HEK293 (cell line): ENCODE results near the gene ADAMTS12.

Experiments used
- CTCF ChIA-PET: fragments of 350-600 bp; formaldehyde crosslinking; extraction: SDS; loops from one replicate; lab custom pipeline; 2021; ENCODE audit warnings: antibody characterized with exemption; lab: Yijun Ruan, JAX
- POLR2A ChIA-PET: fragments of 300-600 bp; formaldehyde crosslinking; extraction: SDS; loops from one replicate; lab custom pipeline; 2020; ENCODE audit warnings: antibody characterized with exemption, inconsistent platforms; lab: Yijun Ruan, JAX
- H3K27ac ChIP-seq: fragments of 200-500 bp; sonication (Bioruptor generic); 2 replicates; pipeline ENCODE4 v1.5.1; 2014; ENCODE audit warnings: low read depth, low read length, control low read depth, inconsistent platforms; ENCODE audit errors: extremely low read depth
- H3K36me3 ChIP-seq, 2 experiments: fragments of 200-500 bp in 1 of 2; sonication (Bioruptor generic) in 1 of 2; 1 replicate in 1 of 2; 2 replicates in 1 of 2; pipeline ENCODE4 v1.5.1; 2014 to 2017; ENCODE audit warnings: inconsistent platforms in 2 of 2, low read length in 2 of 2; ENCODE audit not compliant: control insufficient read depth in 2 of 2, insufficient read depth in 1 of 2
- H3K4me1 ChIP-seq: fragments of 200-500 bp; sonication (Bioruptor generic); 2 replicates; pipeline ENCODE4 v1.5.1; 2014; ENCODE audit warnings: mild to moderate bottlenecking, low read length, inconsistent platforms; ENCODE audit not compliant: control insufficient read depth, insufficient read depth
- H3K4me3 ChIP-seq: 2 replicates; pipeline ENCODE4 v1.5.1; 2011; ENCODE audit warnings: low read depth, mild to moderate bottlenecking, control low read depth, low read length, moderate library complexity
- H3K9me3 ChIP-seq: fragments of 200-500 bp; sonication (Bioruptor generic); 2 replicates; pipeline ENCODE4 v1.5.1; 2014; ENCODE audit warnings: low read depth, low read length, inconsistent platforms; ENCODE audit not compliant: control insufficient read depth, insufficient read depth
- MZF1 ChIP-seq: fragments of 450-650 bp; formaldehyde crosslinking; IDR thresholded peaks from 2 replicates; pipeline ENCODE4 v1.5.1; 2017; ENCODE audit warnings: missing biosample characterization, missing genetic modification characterization, borderline replicate concordance
- PRDM1 ChIP-seq: fragments of 450-650 bp; formaldehyde crosslinking; IDR thresholded peaks from 2 replicates; pipeline ENCODE4; 2016; ENCODE audit warnings: missing biosample characterization, missing genetic modification characterization
- PRDM6 ChIP-seq: fragments of 450-650 bp; formaldehyde crosslinking; IDR thresholded peaks from 2 replicates; pipeline ENCODE4 v1.5.1; 2017; ENCODE audit warnings: missing biosample characterization, missing genetic modification characterization
- RBAK ChIP-seq: fragments of 450-650 bp; formaldehyde crosslinking; IDR thresholded peaks from 2 replicates; pipeline ENCODE4 v1.5.1; 2016; ENCODE audit warnings: missing biosample characterization, missing genetic modification characterization
- SP7 ChIP-seq: fragments of 450-650 bp; formaldehyde crosslinking; IDR thresholded peaks from 2 replicates; pipeline ENCODE4 v1.5.1; 2016; ENCODE audit warnings: missing biosample characterization, missing genetic modification characterization
- ZNF132 ChIP-seq: fragments of 450-650 bp; formaldehyde crosslinking; IDR thresholded peaks from 2 replicates; pipeline ENCODE4 v1.5.1; 2017; ENCODE audit warnings: missing biosample characterization, missing genetic modification characterization, borderline replicate concordance
- ZNF140 ChIP-seq: fragments of 450-650 bp; formaldehyde crosslinking; IDR thresholded peaks from 2 replicates; pipeline ENCODE4 v1.5.1; 2016; ENCODE audit warnings: missing biosample characterization, missing genetic modification characterization
- ZNF148 ChIP-seq: fragments of 450-650 bp; formaldehyde crosslinking; IDR thresholded peaks from 2 replicates; pipeline ENCODE4 v1.5.0; 2017; ENCODE audit warnings: missing biosample characterization, missing genetic modification characterization, borderline replicate concordance
- ZNF18 ChIP-seq: fragments of 450-650 bp; formaldehyde crosslinking; IDR thresholded peaks from 2 replicates; pipeline ENCODE4 v1.5.1; 2016; ENCODE audit warnings: missing biosample characterization, missing genetic modification characterization
- ZNF184 ChIP-seq: fragments of 450-650 bp; IDR thresholded peaks from 2 replicates; pipeline ENCODE4 v1.5.1; 2018; ENCODE audit warnings: missing biosample characterization, mild to moderate bottlenecking, missing genetic modification characterization
- ZNF214 ChIP-seq: fragments of 450-650 bp; formaldehyde crosslinking; IDR thresholded peaks from 2 replicates; pipeline ENCODE4 v1.5.1; 2017; ENCODE audit warnings: missing biosample characterization, mild to moderate bottlenecking, missing genetic modification characterization, borderline replicate concordance
- ZNF335 ChIP-seq: fragments of 450-650 bp; formaldehyde crosslinking; conservative IDR thresholded peaks from 2 replicates; pipeline ENCODE4 v1.5.1; 2016; ENCODE audit warnings: missing biosample characterization, missing genetic modification characterization
- ZNF366 ChIP-seq: fragments of 450-650 bp; formaldehyde crosslinking; conservative IDR thresholded peaks from 2 replicates; pipeline ENCODE4 v1.5.1; 2016; ENCODE audit warnings: missing biosample characterization, missing genetic modification characterization
- ZNF555 ChIP-seq: fragments of 450-650 bp; formaldehyde crosslinking; conservative IDR thresholded peaks from 2 replicates; pipeline ENCODE4 v1.5.1; 2017; ENCODE audit warnings: missing biosample characterization, mild to moderate bottlenecking, missing genetic modification characterization, inconsistent platforms
- ZNF561 ChIP-seq: fragments of 450-650 bp; IDR thresholded peaks from 2 replicates; pipeline ENCODE4 v1.5.1; 2018; ENCODE audit warnings: missing biosample characterization, missing genetic modification characterization, borderline replicate concordance
- ZNF610 ChIP-seq: fragments of 450-650 bp; formaldehyde crosslinking; IDR thresholded peaks from 2 replicates; pipeline ENCODE4 v1.5.1; 2016; ENCODE audit warnings: missing biosample characterization, missing genetic modification characterization, borderline replicate concordance
- ZNF654 ChIP-seq: fragments of 450-650 bp; formaldehyde crosslinking; IDR thresholded peaks from 2 replicates; pipeline ENCODE4 v1.5.1; 2016; ENCODE audit warnings: low read depth, missing biosample characterization, missing genetic modification characterization
- ZNF701 ChIP-seq: fragments of 450-650 bp; formaldehyde crosslinking; IDR thresholded peaks from 2 replicates; pipeline ENCODE4 v1.5.1; 2016; ENCODE audit warnings: missing biosample characterization, missing genetic modification characterization
- ZNF791 ChIP-seq: fragments of 450-650 bp; formaldehyde crosslinking; IDR thresholded peaks from 2 replicates; pipeline ENCODE4 v1.5.1; 2016; ENCODE audit warnings: missing biosample characterization, missing genetic modification characterization
- ZSCAN16 ChIP-seq: fragments of 450-650 bp; formaldehyde crosslinking; IDR thresholded peaks from 2 replicates; pipeline ENCODE4 v1.5.1; 2016; ENCODE audit warnings: missing biosample characterization, missing genetic modification characterization
- ZSCAN30 ChIP-seq: fragments of 450-650 bp; IDR thresholded peaks from 2 replicates; pipeline ENCODE4 v1.5.1; 2018; ENCODE audit warnings: missing biosample characterization, mild to moderate bottlenecking, missing genetic modification characterization, moderate library complexity
- TF ChIP-seq, protein P1 (sequence below): fragments of 450-650 bp; formaldehyde crosslinking; IDR thresholded peaks from 2 replicates; pipeline ENCODE4 v1.5.1; 2016; ENCODE audit warnings: missing biosample characterization, missing genetic modification characterization
- TF ChIP-seq, protein P2 (sequence below): IDR thresholded peaks from 2 replicates; pipeline ENCODE4 v1.6.1; 2011; ENCODE audit warnings: mild to moderate bottlenecking, low read depth, low read length, borderline replicate concordance

Gene ADAMTS12

DNA sequence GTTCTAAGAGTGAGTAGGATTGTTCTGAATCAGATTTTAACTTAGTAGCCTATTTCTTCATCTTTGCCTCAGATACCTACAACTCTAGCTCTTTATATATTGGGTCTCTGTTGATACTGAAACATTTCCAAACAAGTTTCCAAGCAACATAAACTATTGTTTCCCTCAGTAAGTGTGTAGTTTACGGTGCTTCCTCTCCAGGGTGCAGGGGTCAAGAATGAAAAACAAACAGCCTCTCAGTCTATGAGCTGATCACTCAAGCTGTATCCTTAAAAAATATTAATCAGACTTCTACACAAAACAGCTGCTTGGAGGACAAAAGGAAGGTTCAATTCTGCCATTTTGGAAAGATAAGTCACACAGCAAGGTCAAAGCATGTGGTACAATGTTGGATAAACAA lies 75.0 kb downstream of the ADAMTS12 start (continued):
- TF ChIP-seq ZNF366 (tag by site-specific recombination) (no peak), ZNF184 (tag by site-specific recombination) (no peak)
- TF ChIP-seq, protein P1, sequence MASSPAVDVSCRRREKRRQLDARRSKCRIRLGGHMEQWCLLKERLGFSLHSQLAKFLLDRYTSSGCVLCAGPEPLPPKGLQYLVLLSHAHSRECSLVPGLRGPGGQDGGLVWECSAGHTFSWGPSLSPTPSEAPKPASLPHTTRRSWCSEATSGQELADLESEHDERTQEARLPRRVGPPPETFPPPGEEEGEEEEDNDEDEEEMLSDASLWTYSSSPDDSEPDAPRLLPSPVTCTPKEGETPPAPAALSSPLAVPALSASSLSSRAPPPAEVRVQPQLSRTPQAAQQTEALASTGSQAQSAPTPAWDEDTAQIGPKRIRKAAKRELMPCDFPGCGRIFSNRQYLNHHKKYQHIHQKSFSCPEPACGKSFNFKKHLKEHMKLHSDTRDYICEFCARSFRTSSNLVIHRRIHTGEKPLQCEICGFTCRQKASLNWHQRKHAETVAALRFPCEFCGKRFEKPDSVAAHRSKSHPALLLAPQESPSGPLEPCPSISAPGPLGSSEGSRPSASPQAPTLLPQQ, result no peak
- TF ChIP-seq, protein P2, sequence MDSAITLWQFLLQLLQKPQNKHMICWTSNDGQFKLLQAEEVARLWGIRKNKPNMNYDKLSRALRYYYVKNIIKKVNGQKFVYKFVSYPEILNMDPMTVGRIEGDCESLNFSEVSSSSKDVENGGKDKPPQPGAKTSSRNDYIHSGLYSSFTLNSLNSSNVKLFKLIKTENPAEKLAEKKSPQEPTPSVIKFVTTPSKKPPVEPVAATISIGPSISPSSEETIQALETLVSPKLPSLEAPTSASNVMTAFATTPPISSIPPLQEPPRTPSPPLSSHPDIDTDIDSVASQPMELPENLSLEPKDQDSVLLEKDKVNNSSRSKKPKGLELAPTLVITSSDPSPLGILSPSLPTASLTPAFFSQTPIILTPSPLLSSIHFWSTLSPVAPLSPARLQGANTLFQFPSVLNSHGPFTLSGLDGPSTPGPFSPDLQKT, result no peak
- TF ChIP-seq, all 188 proteins: peak for 0

DNA sequence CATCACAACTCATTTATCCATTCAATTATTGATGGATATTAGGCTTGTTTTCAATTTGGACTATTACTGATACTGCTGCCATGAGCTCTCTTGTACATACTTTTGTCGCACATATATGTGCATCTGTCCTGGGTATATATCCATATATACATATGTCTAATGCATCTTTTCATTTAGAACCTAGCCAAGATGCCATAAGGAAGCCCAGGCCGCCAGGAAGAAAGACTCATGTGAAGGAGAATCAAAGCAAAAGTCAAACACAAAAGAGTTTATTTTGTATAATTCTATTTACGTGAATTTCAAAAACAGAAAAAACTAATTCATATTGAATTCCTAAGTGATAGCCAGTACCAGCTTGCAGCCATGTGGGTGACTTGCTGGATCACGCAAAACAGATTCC lies 79.0 kb downstream of the ADAMTS12 start:
- Histone ChIP-seq H3K9me3 (no peaks in the 10 kb centered on the region), H3K4me3 (no peak overlapping the region), H3K36me3 (no peaks in the 10 kb centered on the region), H3K4me1 (no peaks in the 10 kb centered on the region), H3K27ac (no peak overlapping the region)
- CTCF ChIA-PET, result interaction anchor here (0.5 kb wide), 1 partner anchor 1191 kb away, joined by 3 read pairs; no protein-coding TSS in a partner anchor
- POLR2A ChIA-PET, result no interaction called here
- TF ChIP-seq ZSCAN16 (no peak), ZNF335 (tag by site-specific recombination) (no peak), ZNF555 (no peak), ZNF148 (no peak), ZNF214 (tag by site-specific recombination) (no peak), ZNF18 (tag by site-specific recombination) (no peak), RBAK (tag by site-specific recombination) (no peak), ZNF791 (tag by site-specific recombination) (no peak), PRDM6 (tag by site-specific recombination) (no peak), SP7 (tag by site-specific recombination) (no peak), ZNF561 (tag by site-specific recombination) (no peak)

- H3K4me1 ChIP-seq, result no peaks in the 10 kb centered on the region
- no peak overlapping the region for H3K27ac ChIP-seq
- POLR2A ChIA-PET, result no interaction called here
- TF ChIP-seq ZNF610 (tag by site-specific recombination), result no peak
- TF ChIP-seq MZF1 (tag by site-specific recombination), result no peak
- TF ChIP-seq ZNF140, result no peak
- no peak for TF ChIP-seq ZNF132 (tag by site-specific recombination)
- TF ChIP-seq PRDM1 (tag by site-specific recombination), result no peak
- TF ChIP-seq ZSCAN30 (tag by site-specific recombination), result no peak
- no peak for TF ChIP-seq ZNF701
- TF ChIP-seq ZNF654 (tag by site-specific recombination), result no peak
- H3K36me3 ChIP-seq, result no peaks in the 10 kb centered on the region
- H3K4me3 ChIP-seq, result no peak overlapping the region
- H3K9me3 ChIP-seq, result no peaks in the 10 kb centered on the region
- CTCF ChIA-PET, result no interaction called here
These were observed 81.2 kb downstream of the ADAMTS12 start for GRCh38 chr5:33810491-33811120.
